Activated CD4-positive, alpha-beta memory T cell treated with anti-CD3 and anti-CD28 coated beads, Interleukin-2, amount 10 ng/mL, durations not matched to agents 7 days and 5 days (primary cell): ENCODE results near the gene PLCL2. TPM values are rescaled to one million over a fixed set of nuclear protein-coding genes. Genes with fewer than 3 reads are reported as not detected.

ENCODE experiments used
- CTCF ChIA-PET: fragments of 350-600 bp; sonication (Branson Sonifier 250); formaldehyde crosslinking; loops from one replicate; lab custom pipeline; 2021; ENCODE audit warnings: antibody characterized with exemption, inconsistent platforms; lab: Charles Lee
- POLR2A ChIA-PET: fragments of 350-600 bp; sonication (Branson Sonifier 250); formaldehyde crosslinking; loops from one replicate; lab custom pipeline; 2021; ENCODE audit warnings: antibody characterized with exemption; lab: Charles Lee
- DNase-seq: peaks from one replicate; pipeline ENCODE4 v3.0.0-alpha.2; 2020
- H3K27ac Mint-ChIP-seq: one replicate; pipeline ENCODE4 v1.8.0; 2021; ENCODE audit warnings: mild to moderate bottlenecking, mixed read lengths
- H3K27me3 Mint-ChIP-seq: one replicate; pipeline ENCODE4 v1.8.0; 2021; ENCODE audit warnings: mixed read lengths
- H3K36me3 Mint-ChIP-seq: one replicate; pipeline ENCODE4 v1.8.0; 2021; ENCODE audit warnings: low read depth, mixed read lengths
- H3K4me1 Mint-ChIP-seq: one replicate; pipeline ENCODE4 v1.8.0; 2021; ENCODE audit warnings: mixed read lengths
- H3K4me3 Mint-ChIP-seq: one replicate; pipeline ENCODE4 v1.8.0; 2021; ENCODE audit warnings: mild to moderate bottlenecking, mixed read lengths
- H3K9me3 Mint-ChIP-seq: one replicate; pipeline ENCODE4 v1.8.0; 2021; ENCODE audit warnings: mixed read lengths
- total RNA-seq, 2 experiments: library from RNA; stranded (reverse); gene quantifications; one replicate each; pipeline ENCODE4 v1.2.3, GENCODE V29; 2021

PLCL2 gene
- total RNA-seq, 2 experiments from 2014 or later: 38.9 to 39.8 TPM

- H3K36me3 Mint-ChIP-seq: no peaks in the 10 kb centered on the region
- ChIA-PET CTCF (interaction anchor here (0.6 to 3.5 kb wide), 2 partner anchors 15 to 353 kb away, joined by 4 to 12 read pairs; partner anchors contain the start of gene PLCL2), POLR2A (interaction anchor here (1.1 to 1.3 kb wide), 2 partner anchors 17 to 27 kb away, joined by 4 read pairs; no protein-coding TSS in a partner anchor)
- no peak for DNase-seq
- H3K9me3 Mint-ChIP-seq: no peaks in the 10 kb centered on the region
- no peak overlapping the region for H3K4me3 Mint-ChIP-seq
- peaks cover 24% of the 10 kb centered on the region for H3K27me3 Mint-ChIP-seq
- peaks cover 10% of the 10 kb centered on the region for H3K4me1 Mint-ChIP-seq
- H3K27ac Mint-ChIP-seq: no peak overlapping the region
Measured at GRCh38 chr3:16869261-16870005, 15.3 kb upstream of the PLCL2 start.

DNA sequence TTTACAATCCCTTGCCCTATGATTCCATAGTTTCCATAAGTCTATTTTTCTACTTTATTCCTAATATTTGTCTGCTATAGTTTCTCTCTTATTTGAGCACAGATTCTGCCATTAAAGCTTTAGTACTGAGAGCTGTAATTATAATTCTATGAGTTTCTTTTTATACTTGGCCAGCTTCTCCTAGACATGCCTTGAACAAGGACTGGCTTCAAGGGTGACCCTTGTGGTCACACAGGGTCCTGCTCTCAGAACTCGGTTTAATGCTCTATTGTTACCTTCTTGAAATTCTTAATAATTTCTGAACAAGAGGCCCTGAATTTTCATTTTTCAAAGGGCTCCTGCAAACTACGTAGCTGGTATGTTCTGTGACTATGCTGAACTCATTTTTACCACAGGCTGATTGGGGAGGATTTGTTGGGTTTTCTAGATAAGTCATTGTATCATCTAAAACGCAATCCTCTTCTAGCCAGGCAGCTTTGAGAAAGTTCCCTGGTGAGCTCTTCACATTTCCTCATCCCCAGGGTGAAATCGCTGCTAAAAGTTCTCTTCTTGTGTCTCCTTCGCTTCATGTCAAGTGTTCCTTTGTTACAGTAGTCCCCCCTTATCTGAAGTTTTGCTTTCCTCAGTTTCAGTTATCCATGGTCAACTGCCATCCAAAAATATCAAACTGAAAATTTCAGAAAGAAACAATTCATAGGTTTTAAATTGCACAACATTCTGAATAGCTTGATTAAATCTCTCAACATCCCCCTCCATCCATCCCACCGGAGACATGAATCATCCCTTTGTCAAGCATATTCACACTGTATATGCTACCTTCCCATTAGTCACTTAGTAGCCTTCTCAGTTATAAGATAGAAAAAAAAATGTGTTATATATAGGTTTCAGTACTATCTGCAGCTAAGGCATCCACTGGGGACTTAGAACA is 12.6 kb upstream of the PLCL2 start:
- H3K36me3 Mint-ChIP-seq: no peaks in the 10 kb centered on the region

DNA sequence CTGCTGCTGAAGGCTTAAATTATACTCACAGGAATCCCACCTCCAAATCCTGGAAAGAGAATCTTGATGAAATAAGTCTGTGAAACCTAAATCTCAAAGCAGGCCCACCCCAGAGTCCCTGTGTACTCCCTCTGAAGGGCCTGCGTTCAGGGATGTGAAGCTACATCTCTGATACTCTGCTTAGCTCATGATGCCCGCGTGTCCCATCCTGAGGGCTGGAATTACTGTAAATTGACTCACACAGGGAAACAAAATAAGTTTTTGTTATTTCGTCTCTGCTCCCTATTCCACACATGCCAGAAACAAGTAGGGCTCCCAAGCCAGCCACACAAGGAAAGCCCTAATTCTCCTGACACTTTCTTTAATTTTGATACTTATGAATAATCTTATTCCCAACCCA is 10.9 kb upstream of the PLCL2 start:
- POLR2A ChIA-PET: interaction anchor here (1.8 kb wide), 1 partner anchor 12 kb away, joined by 4 read pairs; no protein-coding TSS in a partner anchor
- H3K9me3 Mint-ChIP-seq: no peaks in the 10 kb centered on the region
- H3K4me3 Mint-ChIP-seq: no peak overlapping the region
- peaks cover 13% of the 10 kb centered on the region for H3K27me3 Mint-ChIP-seq
- CTCF ChIA-PET: interaction anchor here (5.2 kb wide), 1 partner anchor 10 kb away, joined by 18 read pairs; the partner anchor contains the start of gene PLCL2
- no peaks in the 10 kb centered on the region for H3K36me3 Mint-ChIP-seq
- H3K4me1 Mint-ChIP-seq: no peaks in the 10 kb centered on the region
- H3K27ac Mint-ChIP-seq: no peak overlapping the region
- no peak for DNase-seq

More for the DNA sequence above, 12.6 kb upstream of the PLCL2 start:
- Mint-ChIP-seq H3K4me3 (no peak overlapping the region), H3K27ac (no peak overlapping the region), H3K4me1 (no peaks in the 10 kb centered on the region), H3K9me3 (no peaks in the 10 kb centered on the region), H3K27me3 (peaks cover 18% of the 10 kb centered on the region)
- POLR2A ChIA-PET: interaction anchor here (1.0 to 3.3 kb wide), 3 partner anchors 12 to 29 kb away, joined by 3 to 16 read pairs (median 4); partner anchors contain the start of gene PLCL2
- CTCF ChIA-PET: interaction anchor here (1.1 to 5.2 kb wide), 2 partner anchors 12 to 22 kb away, joined by 3 to 18 read pairs; partner anchors contain the start of gene PLCL2
- DNase-seq: no peak

- no peaks in the 10 kb centered on the region for H3K9me3 Mint-ChIP-seq
- CTCF ChIA-PET: interaction anchor here (1.1 kb wide), 1 partner anchor 14 kb away, joined by 3 read pairs; no protein-coding TSS in a partner anchor
- H3K4me1 Mint-ChIP-seq: no peaks in the 10 kb centered on the region
- peaks cover 17% of the 10 kb centered on the region for H3K27me3 Mint-ChIP-seq
- H3K36me3 Mint-ChIP-seq: no peaks in the 10 kb centered on the region
- no peak overlapping the region for H3K27ac Mint-ChIP-seq
- DNase-seq: no peak
- POLR2A ChIA-PET: interaction anchor here (1.1 kb wide), 1 partner anchor 34 kb away, joined by 3 read pairs; no protein-coding TSS in a partner anchor
- no peak overlapping the region for H3K4me3 Mint-ChIP-seq
Measured at GRCh38 chr3:16875876-16876550, 8.7 kb upstream of the PLCL2 start.

DNA sequence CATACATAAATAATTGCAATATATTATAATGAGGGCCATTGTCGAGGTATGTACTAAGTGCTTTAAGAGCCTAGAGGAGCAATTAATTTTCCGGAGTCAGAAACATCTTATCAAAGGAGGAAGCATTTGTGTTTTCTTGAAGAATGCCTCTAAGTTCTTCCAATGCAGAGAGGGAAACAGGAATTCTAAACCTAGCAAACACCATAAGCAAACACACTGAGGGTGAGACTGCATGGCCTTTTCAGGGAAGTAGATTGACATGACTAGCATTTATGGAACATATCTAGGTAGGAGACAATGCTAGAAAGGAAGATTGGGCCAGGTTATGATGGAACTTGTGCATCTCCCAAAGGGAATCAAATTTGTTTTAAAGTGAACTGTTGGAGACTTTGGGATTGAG is 7.2 kb upstream of the PLCL2 start:
- Mint-ChIP-seq H3K36me3 (no peaks in the 10 kb centered on the region), H3K27me3 (peaks cover 14% of the 10 kb centered on the region), H3K9me3 (no peaks in the 10 kb centered on the region), H3K4me1 (no peaks in the 10 kb centered on the region), H3K4me3 (no peak overlapping the region), H3K27ac (no peak overlapping the region)
- ChIA-PET POLR2A (interaction anchor here (1.1 kb wide), 1 partner anchor 35 kb away, joined by 3 read pairs; no protein-coding TSS in a partner anchor), CTCF (no interaction called here)
- no peak for DNase-seq

GRCh38 chr3:16877911-16878310 is 6.8 kb upstream of the PLCL2 start:
- Mint-ChIP-seq H3K27ac (no peak overlapping the region), H3K9me3 (no peaks in the 10 kb centered on the region), H3K4me3 (no peak overlapping the region), H3K27me3 (peaks cover 10% of the 10 kb centered on the region), H3K36me3 (no peaks in the 10 kb centered on the region), H3K4me1 (peaks cover 2% of the 10 kb centered on the region)
- DNase-seq: no peak
- CTCF ChIA-PET: no interaction called here
- POLR2A ChIA-PET: no interaction called here

DNA sequence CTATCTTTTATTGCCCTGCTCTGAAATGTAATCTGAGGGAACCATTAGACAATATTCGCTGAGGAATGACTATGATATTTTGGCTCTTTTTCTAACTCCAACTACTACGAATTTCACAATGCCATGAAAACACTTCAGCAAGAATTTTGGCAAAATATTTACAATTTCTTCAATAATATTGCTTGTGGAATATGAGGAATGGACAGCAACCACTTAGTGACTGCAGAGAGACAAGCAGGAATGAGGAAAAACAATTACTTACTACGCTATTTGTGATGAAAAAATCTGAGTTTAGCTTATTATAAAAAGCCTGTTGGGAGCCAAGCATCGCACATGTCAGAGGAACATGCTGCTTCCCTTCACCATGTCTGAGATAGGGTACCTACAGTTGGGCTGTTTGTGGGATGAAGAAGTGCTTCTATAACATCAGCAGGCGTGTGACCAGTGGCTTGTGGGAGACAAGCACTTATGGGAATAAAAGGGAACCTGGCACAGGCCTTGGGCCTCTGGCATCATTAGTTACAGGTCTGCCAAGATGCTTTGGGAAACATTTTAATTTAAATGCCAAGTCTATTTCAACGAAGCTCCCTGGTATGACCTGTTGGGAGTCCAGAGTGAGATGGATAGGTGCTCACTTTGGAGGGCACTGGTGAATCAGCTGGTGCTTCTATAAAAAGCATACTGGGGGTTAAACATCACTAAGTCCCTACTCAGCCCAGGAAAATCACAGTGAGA is 2.7 kb upstream of the PLCL2 start:
- Mint-ChIP-seq H3K36me3 (peaks cover 13% of the 10 kb centered on the region), H3K4me1 (peaks cover 15% of the 10 kb centered on the region), H3K9me3 (no peaks in the 10 kb centered on the region), H3K27me3 (peaks cover 9% of the 10 kb centered on the region), H3K4me3 (no peak overlapping the region), H3K27ac (no peak overlapping the region)
- DNase-seq: no peak
- CTCF ChIA-PET: interaction anchor here (1.5 to 2.9 kb wide), 2 partner anchors 14 to 33 kb away, joined by 3 to 16 read pairs; no protein-coding TSS in a partner anchor
- POLR2A ChIA-PET: interaction anchor here (1.5 kb wide), 1 partner anchor 33 kb away, joined by 3 read pairs; no protein-coding TSS in a partner anchor

GRCh38 chr3:16883057-16883722 is 1.6 kb upstream of the PLCL2 start:
- Mint-ChIP-seq H3K4me1 (peaks cover 22% of the 10 kb centered on the region), H3K27ac (peak overlapping the region; percentile 65), H3K27me3 (peaks cover 5% of the 10 kb centered on the region), H3K9me3 (no peaks in the 10 kb centered on the region), H3K36me3 (peaks cover 17% of the 10 kb centered on the region), H3K4me3 (peak overlapping the region; percentile 58)
- ChIA-PET CTCF (interaction anchor here (0.6 to 3.9 kb wide), 14 partner anchors 10 to 597 kb away, joined by 3 to 61 read pairs (median 9); no protein-coding TSS in a partner anchor), POLR2A (interaction anchor here (0.9 to 7.1 kb wide), 7 partner anchors 10 to 859 kb away, joined by 3 to 172 read pairs (median 16); partner anchors contain the start of gene TBC1D5)
- no peak for DNase-seq

DNA sequence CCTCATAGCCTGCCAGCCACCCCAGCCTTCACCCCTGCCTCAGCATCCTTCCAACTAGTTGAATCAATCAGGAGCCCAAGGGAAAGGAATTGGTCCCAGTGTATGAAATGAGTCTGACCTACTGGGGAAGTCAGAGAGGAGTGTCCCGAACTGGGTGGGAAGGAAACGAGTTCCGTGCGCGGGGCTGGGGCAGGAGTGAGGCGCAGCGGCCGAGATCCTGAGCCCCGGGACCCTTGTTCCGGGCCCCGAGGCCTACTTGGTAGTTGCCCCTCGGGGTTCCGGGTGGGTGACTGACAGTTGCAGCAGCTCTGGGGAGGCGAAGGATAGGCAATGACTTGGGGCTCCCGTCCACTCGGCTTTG is 1.1 kb upstream of the PLCL2 start:
- POLR2A ChIA-PET: interaction anchor here (0.9 to 7.1 kb wide), 11 partner anchors 10 to 859 kb away, joined by 3 to 172 read pairs (median 4); partner anchors contain the start of gene TBC1D5
- Mint-ChIP-seq H3K36me3 (peaks cover 19% of the 10 kb centered on the region), H3K27ac (peak overlapping the region; percentile 65), H3K27me3 (peaks cover 5% of the 10 kb centered on the region), H3K4me1 (peaks cover 22% of the 10 kb centered on the region), H3K4me3 (peak overlapping the region; percentile 58), H3K9me3 (no peaks in the 10 kb centered on the region)
- DNase-seq: no peak
- CTCF ChIA-PET: interaction anchor here (0.6 to 3.9 kb wide), 20 partner anchors 10 to 598 kb away, joined by 3 to 61 read pairs (median 6); no protein-coding TSS in a partner anchor

DNA sequence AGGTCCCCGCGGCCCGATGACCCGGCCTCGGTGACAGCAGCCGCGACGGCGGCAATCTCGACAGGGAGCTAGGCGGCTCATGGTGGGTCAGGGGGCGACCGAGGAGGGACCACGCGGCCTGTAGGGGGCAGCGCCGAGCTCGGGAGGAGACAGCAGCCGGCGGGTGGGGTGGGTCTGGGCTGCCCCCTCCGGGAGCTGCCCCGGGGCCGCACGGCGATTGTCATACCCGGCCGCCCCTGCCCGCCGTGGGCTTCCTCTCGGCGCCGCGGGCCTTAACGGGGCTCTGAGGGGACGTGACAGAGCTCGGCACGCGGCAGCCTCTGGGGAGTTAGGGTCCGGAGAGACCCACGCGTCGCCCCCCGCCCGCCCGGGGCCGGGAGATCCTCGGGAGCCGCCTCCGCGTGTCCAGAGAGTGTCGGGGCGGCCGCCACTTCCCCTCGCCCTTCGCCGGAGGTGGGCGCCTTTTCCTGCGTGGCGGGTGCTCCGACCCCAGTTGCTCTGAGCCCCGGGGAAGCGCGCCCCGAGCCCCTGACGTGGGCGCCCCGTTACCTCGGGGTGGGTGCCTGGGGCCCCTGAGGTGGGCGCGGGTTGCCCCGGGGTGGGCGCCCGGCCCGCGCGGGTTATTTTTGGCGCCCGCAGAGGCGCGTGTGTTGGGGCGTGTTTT is 539 bp upstream of the PLCL2 start:
- peak overlapping the region; percentile 96 for H3K27ac Mint-ChIP-seq
- H3K27me3 Mint-ChIP-seq: peaks cover 5% of the 10 kb centered on the region
- peaks cover 27% of the 10 kb centered on the region for H3K4me1 Mint-ChIP-seq
- POLR2A ChIA-PET: interaction anchor here (0.9 to 7.1 kb wide), 13 partner anchors 9 to 858 kb away, joined by 3 to 172 read pairs (median 4); partner anchors contain the start of genes DPH3, OXNAD1 and TBC1D5
- H3K4me3 Mint-ChIP-seq: peak overlapping the region; percentile 90
- CTCF ChIA-PET: interaction anchor here (0.6 to 3.9 kb wide), 27 partner anchors 10 to 1561 kb away, joined by 3 to 61 read pairs (median 4); no protein-coding TSS in a partner anchor
- H3K36me3 Mint-ChIP-seq: peaks cover 19% of the 10 kb centered on the region
- peak; percentile 70 for DNase-seq
- H3K9me3 Mint-ChIP-seq: no peaks in the 10 kb centered on the region
